ENCODE measurements around the gene SCLY. TPM values are rescaled to one million over a fixed set of nuclear protein-coding genes. Genes with fewer than 3 reads are reported as not detected.

The SCLY gene
- total and polyA plus RNA-seq, 2 of the 13 experiments (the other 11 are each of a cell fraction or from before 2014, with no cell fraction given): 27.9 to 38.6 TPM

GRCh38 chr2:238105506-238106338 is 44.9 kb downstream of the SCLY start (continued):
- no peak for TF ChIP-seq ZNF362 (CRISPR knock-in tag; IDR thresholded peaks at IDR 0.05; ENCODE audit: borderline replicate concordance)
- TF ChIP-seq HOXD1 (CRISPR knock-in tag; IDR thresholded peaks at IDR 0.05): no peak
- no peak for TF ChIP-seq EED (CRISPR knock-in tag; IDR thresholded peaks at IDR 0.05)
- peak; percentile 30; the same call in 1 of the 2 replicates for TF ChIP-seq KDM5B (CRISPR knock-in tag; IDR thresholded peaks at IDR 0.05; ENCODE audit: borderline replicate concordance)
- no peak for TF ChIP-seq ZNF335 (CRISPR knock-in tag; IDR thresholded peaks at IDR 0.05)
- no peak for TF ChIP-seq HDAC2 (CRISPR knock-in tag; IDR thresholded peaks at IDR 0.05)
- TF ChIP-seq KLF6 (CRISPR knock-in tag; IDR thresholded peaks at IDR 0.05): no peak
- TF ChIP-seq IRF2 (CRISPR knock-in tag; IDR thresholded peaks at IDR 0.05): no peak
- TF ChIP-seq, protein P1, sequence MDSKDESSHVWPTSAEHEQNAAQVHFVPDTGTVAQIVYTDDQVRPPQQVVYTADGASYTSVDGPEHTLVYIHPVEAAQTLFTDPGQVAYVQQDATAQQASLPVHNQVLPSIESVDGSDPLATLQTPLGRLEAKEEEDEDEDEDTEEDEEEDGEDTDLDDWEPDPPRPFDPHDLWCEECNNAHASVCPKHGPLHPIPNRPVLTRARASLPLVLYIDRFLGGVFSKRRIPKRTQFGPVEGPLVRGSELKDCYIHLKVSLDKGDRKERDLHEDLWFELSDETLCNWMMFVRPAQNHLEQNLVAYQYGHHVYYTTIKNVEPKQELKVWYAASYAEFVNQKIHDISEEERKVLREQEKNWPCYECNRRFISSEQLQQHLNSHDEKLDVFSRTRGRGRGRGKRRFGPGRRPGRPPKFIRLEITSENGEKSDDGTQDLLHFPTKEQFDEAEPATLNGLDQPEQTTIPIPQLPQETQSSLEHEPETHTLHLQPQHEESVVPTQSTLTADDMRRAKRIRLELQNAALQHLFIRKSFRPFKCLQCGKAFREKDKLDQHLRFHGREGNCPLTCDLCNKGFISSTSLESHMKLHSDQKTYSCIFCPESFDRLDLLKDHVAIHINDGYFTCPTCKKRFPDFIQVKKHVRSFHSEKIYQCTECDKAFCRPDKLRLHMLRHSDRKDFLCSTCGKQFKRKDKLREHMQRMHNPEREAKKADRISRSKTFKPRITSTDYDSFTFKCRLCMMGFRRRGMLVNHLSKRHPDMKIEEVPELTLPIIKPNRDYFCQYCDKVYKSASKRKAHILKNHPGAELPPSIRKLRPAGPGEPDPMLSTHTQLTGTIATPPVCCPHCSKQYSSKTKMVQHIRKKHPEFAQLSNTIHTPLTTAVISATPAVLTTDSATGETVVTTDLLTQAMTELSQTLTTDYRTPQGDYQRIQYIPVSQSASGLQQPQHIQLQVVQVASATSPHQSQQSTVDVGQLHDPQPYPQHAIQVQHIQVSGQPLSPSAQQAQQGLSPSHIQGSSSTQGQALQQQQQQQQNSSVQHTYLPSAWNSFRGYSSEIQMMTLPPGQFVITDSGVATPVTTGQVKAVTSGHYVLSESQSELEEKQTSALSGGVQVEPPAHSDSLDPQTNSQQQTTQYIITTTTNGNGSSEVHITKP (CRISPR knock-in tag; IDR thresholded peaks at IDR 0.05; ENCODE audit: low read depth): no peak
- no peak for TF ChIP-seq SMC3 (IDR thresholded peaks at IDR 0.05; ENCODE audit: low read length)
- TF ChIP-seq MAZ (IDR thresholded peaks at IDR 0.05; ENCODE audit: borderline replicate concordance, low read depth, low read length): no peak
- TF ChIP-seq MAZ (CRISPR knock-in tag; IDR thresholded peaks at IDR 0.05; ENCODE audit: low read depth): 0 out of 2 replicates have a peak, but pooled peaks have one; percentile 18
- TF ChIP-seq ZNF891 (CRISPR knock-in tag; IDR thresholded peaks at IDR 0.05): 0 out of 2 replicates have a peak, but pooled peaks have one; percentile 2
- no peak for TF ChIP-seq ZNF883 (CRISPR knock-in tag; IDR thresholded peaks at IDR 0.05; ENCODE audit: not compliant biosample characterization)
- TF ChIP-seq SMARCC2 (IDR thresholded peaks at IDR 0.05): no peak
- TF ChIP-seq TMF1 (CRISPR knock-in tag; IDR thresholded peaks at IDR 0.05; ENCODE audit: low read depth): no peak
- no peak for TF ChIP-seq PPARG (CRISPR knock-in tag; conservative IDR thresholded peaks at IDR 0.05)
